IMR-90 (cell line): ENCODE measurements around the gene AMOTL2.

Experiments used
- BHLHE40 ChIP-seq: fragments of 150-350 bp; IDR thresholded peaks from 2 replicates; pipeline ENCODE4 v1.6.1; 2016; ENCODE audit warnings: mild to moderate bottlenecking, low read depth, low read length
- CEBPB ChIP-seq: IDR thresholded peaks from 2 replicates; pipeline ENCODE4 v1.6.1; 2012; ENCODE audit warnings: low read depth, low read length, improper control_type of control experiment
- CTCF ChIP-seq: conservative IDR thresholded peaks from 2 replicates; pipeline ENCODE4 v1.5.1; 2012; ENCODE audit warnings: mild to moderate bottlenecking, low read depth, low read length, improper control_type of control experiment
- FOS ChIP-seq: fragments of 150-350 bp; IDR thresholded peaks from 2 replicates; pipeline ENCODE4 v1.6.1; 2016; ENCODE audit warnings: low read depth, low read length
- MAZ ChIP-seq: IDR thresholded peaks from 2 replicates; pipeline ENCODE4 v1.6.1; 2012; ENCODE audit warnings: low read depth, mild to moderate bottlenecking, low read length, improper control_type of control experiment, moderate library complexity, borderline replicate concordance
- POLR2A ChIP-seq: IDR thresholded peaks from 2 replicates; pipeline ENCODE4 v1.6.1; 2012; ENCODE audit warnings: mild to moderate bottlenecking, low read depth, low read length
- USF2 ChIP-seq: fragments of 150-350 bp; IDR thresholded peaks from 2 replicates; pipeline ENCODE4 v1.6.1; 2017; ENCODE audit warnings: mild to moderate bottlenecking, antibody characterized with exemption, low read length, low read depth
- TF ChIP-seq, protein P1 (sequence below): fragments of 150-350 bp; IDR thresholded peaks from 2 replicates; pipeline ENCODE4 v1.6.1; 2016; ENCODE audit warnings: low read depth, mild to moderate bottlenecking, low read length, moderate library complexity, borderline replicate concordance

GRCh38 chr3:134377896-134378295 is 3.6 kb upstream of the AMOTL2 start:
- no peak for TF ChIP-seq POLR2A
- no peak for TF ChIP-seq CTCF
- TF ChIP-seq USF2 = no peak
- TF ChIP-seq CEBPB = no peak
- no peak for TF ChIP-seq FOS
- no peak for TF ChIP-seq MAZ
- TF ChIP-seq, protein P1, sequence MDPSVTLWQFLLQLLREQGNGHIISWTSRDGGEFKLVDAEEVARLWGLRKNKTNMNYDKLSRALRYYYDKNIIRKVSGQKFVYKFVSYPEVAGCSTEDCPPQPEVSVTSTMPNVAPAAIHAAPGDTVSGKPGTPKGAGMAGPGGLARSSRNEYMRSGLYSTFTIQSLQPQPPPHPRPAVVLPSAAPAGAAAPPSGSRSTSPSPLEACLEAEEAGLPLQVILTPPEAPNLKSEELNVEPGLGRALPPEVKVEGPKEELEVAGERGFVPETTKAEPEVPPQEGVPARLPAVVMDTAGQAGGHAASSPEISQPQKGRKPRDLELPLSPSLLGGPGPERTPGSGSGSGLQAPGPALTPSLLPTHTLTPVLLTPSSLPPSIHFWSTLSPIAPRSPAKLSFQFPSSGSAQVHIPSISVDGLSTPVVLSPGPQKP = no peak
- no peak for TF ChIP-seq BHLHE40
